ENCODE data around the gene SRP14.

The SRP14 gene

GRCh38 chr15:40067921-40068624 is 29.1 kb upstream of the SRP14 start:
- DNase-seq, result no peak

DNA sequence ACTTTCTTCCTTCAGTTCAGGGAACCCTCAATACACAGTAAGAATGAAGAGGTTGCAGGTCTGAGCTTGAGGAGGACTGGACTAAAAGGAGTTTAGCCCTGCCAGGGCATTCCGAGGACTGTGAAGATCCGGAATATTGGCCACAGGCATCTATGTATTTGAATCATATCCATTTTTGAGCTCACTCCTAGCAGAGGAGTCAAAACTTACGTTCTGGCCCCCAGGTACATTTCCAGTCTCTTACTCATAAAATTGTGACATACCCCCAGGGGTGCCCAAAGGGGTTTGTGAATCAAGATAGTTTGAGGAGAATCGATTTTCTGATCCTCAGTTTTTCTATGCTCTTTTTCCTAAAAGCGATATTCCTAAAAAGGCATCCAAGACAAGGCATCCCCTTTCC is 27.6 kb upstream of the SRP14 start:
- DNase-seq, result no peak

GRCh38 chr15:40065166-40065565 is 26.2 kb upstream of the SRP14 start:
- DNase-seq, result no peak

- no peak for DNase-seq
Measured at GRCh38 chr15:40064231-40064894, 25.4 kb upstream of the SRP14 start.

- DNase-seq, result no peak
Measured at GRCh38 chr15:40063563-40064011, 24.6 kb upstream of the SRP14 start.

- no peak for DNase-seq
Measured at GRCh38 chr15:40062816-40063562, 24.0 kb upstream of the SRP14 start.

DNA sequence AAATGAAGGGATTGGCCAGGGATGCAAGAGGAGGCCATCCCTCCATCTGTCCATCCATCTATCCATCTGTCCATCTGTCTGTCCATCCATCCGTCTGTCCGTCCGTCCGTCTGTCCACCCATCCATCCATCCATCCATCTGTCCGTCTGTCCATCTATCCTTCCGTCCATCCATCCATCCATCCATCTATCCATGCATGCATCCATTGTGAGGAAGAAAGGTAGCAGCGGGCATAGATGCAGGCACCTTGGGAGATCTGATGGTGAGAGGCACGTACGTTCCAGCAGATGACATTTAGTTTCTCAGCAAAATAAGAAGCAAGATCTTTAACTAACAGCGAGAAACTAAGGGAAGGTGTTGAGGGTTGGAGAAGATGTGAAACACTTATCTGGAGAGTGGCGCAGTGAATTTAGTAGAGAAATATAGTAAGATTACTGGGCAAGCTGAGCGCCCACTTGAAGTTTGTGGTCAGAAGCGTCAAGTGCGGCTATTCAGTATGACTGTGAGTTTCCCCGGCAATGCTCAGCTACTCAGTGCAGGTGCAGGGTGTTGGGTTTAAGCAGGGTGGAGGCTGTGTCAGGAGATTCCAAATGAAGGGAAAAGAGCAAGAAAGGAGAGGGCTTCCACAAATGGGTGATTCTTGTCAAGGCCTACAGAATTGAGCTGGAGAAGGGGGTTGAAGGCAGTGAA is 22.4 kb upstream of the SRP14 start:
- DNase-seq, result no peak

- DNase-seq, result no peak
Measured at GRCh38 chr15:40060236-40060961, 21.4 kb upstream of the SRP14 start.

DNA sequence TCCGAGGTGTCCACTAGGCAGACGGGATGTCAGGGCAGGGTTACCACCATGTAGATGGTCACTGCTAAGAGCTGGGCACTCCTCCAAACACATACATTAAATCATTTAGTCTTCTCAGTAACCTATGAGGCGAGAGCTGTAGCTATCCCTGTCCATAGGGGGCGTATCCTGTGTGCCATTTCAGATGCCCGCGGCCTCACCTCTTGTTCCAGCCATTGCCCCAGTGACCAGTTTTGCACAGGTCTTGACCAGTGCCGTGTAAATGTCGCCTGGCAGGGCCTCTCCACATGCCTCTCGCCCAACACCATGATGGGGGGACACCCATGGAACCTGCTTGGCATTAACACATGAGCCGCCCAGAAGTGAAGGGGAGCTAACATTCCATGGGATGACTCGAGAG is 20.8 kb upstream of the SRP14 start:
- no peak for DNase-seq

GRCh38 chr15:40058476-40059140 is 19.6 kb upstream of the SRP14 start:
- no peak for DNase-seq

DNA sequence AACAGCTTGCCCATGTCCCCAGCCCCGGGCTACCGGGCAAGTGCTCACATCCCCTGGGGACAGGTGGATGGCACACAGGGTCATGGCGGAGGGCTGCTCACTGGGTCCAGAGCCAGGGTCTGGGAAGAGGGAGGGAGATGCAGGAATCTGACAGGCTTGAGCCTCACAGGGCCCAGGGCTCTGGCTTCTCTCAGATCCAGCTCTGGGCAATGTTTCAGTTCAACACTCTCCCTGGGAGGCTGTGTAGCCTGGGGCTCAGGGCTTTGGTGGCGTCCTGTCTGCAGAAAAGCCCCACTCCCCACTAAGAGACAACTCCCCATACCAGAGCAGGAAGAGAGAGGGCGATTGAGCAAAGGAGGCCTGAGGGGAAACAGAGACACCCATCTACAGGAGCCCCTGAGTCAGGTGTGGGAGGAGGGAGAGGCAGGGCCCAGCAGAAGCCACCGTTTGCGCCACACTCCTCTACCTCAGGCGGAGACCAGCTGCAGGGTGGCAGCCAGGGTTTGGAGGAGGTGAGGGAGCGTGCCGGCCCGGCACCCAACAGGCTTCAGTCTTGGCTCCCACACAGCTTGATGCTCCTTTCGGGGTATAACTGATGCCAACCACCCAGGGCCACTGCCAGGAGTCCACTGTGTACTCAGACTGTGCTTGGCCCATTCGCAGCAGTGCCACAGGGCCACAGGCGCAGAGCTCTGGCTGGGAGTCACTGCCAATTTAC is 16.8 kb upstream of the SRP14 start:
- DNase-seq, result no peak

DNA sequence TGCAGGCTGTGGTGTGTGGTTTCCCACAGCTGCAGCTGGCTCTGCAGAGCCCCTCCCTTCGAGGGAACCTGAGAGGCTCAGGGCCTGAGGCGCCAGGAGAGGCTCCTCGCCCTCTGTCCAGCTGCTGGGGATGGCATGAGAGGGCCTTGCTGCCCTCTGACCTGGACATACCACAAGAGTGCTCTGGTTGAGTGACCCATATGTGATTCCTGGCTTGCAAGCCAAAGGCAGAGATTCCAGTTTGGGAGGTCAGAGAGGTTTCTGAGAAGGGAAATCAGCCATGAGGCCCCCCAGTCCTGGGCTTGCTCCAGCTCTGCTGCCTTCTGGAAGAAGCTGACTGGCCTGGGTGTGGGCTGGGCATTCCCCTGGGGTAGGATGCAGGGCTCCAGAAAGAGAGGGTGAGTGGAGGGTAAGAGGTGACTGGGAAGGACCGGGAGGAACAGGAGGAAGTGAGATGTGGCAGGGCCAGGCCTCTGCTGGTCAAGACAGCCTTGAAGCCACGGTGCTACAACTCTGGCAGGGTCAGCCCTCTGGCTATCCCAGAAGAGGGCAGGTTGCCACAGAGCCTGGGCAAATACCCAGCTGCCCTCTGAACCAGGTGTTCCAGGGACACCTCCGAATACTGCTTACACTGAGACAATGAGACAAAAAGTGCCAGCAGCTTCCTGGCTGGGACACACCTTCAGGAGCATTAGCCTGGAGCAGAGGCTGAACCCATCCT is 16.0 kb upstream of the SRP14 start:
- DNase-seq, result no peak

DNA sequence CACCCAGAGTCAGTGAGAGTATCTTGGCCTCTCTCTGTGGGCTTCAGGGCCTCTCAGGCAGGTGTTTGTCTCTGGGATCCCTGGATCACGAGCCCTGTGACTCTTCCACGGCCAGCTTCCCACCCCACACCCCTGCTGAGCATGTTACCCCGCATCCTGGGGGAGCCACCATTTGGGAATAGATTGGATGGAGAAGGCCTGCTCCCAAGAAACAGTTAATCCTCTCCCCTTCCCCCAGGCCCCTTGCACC is 15.5 kb upstream of the SRP14 start:
- DNase-seq, result no peak

DNA sequence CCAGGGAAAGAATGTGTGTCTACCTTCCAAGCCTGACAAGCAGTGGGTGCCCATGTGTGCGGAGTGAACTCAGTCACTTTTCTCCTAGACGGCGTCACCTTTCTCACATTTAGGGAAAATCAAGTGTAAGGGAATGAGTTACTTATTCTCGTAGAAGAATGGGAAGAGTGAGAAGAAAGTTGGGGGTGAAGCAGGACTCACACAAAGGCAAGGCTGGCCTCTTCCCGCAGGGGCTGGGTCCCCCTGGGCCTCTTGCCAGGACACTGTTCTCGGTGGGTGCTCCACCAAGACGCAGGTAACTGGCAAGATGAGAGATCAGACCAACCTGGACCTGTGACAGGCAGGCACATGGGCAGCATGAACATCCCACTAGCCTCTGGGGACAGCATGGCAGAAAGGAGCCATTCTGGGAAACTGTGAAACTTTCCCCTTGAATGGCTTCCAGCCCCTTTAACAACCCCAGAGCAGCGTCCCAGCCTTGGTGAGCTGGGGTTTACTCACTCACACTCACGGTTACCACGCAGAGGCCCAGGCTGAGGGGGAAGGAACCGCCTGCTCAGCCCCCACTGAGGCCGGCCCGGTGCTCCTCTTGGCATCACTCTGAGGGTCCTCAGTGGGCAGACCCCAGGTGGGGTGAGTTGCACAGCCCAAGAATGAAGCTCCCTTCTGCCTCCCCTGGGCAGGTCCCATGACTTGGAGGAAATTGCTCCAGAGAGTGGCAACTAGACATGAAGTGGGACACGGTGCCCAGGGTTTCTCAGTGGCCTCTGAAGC is 15.0 kb upstream of the SRP14 start:
- DNase-seq, result no peak

GRCh38 chr15:40053079-40053830 is 14.3 kb upstream of the SRP14 start:
- no peak for DNase-seq

GRCh38 chr15:40052604-40053003 is 13.6 kb upstream of the SRP14 start:
- DNase-seq, result no peak

DNA sequence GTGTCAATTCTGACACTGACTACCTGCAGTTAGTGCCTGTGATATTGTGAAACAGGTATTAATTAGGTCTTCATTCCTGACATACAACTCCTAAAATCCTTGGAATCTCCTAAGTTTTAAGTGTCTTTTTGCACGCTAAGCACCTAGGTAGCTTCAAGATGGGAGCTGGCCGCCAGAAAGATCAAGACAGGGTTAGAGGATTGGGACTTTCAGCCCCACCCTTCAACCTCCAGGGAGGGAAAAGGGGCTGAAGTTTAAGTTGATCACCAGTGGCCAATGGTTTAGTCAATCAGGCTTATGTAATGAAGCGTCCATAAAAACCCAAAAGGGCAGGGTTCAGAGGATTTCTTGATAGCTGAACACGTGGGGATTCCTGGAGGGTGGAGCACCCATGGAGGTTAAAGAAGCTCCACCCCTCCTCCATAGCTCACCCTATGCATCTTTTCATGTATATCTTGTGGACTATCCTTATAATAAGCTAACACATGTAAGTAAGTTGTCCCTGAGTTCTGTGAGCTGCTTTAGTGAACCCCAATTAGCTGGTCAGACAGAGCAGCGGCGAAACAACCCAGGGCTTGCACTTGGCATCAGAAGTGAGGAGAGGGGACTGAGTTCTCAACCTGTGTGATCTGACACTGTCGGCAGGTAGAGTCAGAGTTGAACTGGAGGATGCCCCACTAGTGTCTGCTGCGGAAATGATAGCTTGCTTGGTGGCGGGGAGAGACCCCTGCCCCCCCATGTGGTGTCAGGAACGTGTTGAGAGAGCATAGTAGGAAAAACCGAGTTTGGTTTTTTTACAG is 12.8 kb upstream of the SRP14 start:
- no peak for DNase-seq

DNA sequence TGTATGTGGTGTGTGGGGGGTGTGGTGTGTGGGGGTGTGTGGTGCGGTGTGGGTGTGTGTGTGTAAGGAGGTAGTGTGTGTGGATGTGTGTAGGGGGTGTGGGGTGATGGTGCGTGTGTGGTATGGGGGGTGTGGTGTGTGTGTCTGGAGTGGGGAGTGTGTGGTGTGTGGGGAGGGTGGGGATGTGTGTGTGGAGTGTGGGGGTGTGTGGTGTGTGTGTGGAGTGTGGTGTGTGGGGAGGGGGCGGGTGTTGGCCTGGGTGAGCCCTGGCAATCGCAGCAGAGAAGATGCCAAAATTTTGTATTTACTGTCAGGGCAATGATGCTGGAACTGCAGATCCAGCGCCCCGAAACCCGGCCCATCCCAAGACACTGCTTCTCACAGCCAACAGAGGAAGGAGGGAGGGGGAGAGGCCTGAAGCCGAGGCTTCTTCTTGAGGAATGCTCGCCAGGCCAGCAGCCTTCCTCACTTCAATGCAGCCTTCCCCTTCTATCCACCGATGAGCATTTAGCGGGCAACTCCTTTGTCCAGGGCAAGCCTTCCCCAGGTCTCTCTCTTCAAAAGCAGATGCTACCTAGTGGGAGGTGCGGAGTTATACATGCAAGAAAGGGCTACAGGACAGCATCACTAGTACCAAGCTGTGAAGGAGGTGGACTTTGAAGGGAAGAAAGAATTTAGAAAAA is 11.9 kb upstream of the SRP14 start:
- DNase-seq, result no peak
